HT-29 (cell line): ENCODE data around the gene DPY30. TPM values are rescaled to one million over a fixed set of nuclear protein-coding genes. Genes with fewer than 3 reads are reported as not detected.

Experiments used
- total RNA-seq: library from RNA; depleted of rRNA; stranded (reverse); fragments of >200 nt; shearing (Covaris generic); gene quantifications from 2 replicates; pipeline ENCODE4 v1.2.3, GENCODE V29; 2014; rRNA removed

The DPY30 gene
- total RNA-seq, 1 experiment from 2014 or later: 63.7 TPM

Other genes starting within 250 kb of the DPY30 start
- 32.6 and 42.2 TPM in 2 replicates for gene MEMO1, start 28.8 kb downstream of the DPY30 start, total RNA-seq
- 10.8 and 11.4 TPM in 2 replicates for gene SPAST, start 23.8 kb upstream of the DPY30 start, total RNA-seq
- gene SLC30A6, start 126.1 kb upstream of the DPY30 start, total RNA-seq: 11.0 and 11.6 TPM in 2 replicates
- not detected in 2 replicates for gene NLRC4, start 225.1 kb upstream of the DPY30 start, total RNA-seq
- 4.6 and 11.9 TPM in 2 replicates for gene YIPF4, start 238.1 kb upstream of the DPY30 start, total RNA-seq